ENCODE results near the gene AARS2. TPM values are rescaled to one million over a fixed set of nuclear protein-coding genes. Genes with fewer than 3 reads are reported as not detected.

The AARS2 gene
- total RNA-seq, 1 donor from 2014 or later: 10.4 TPM

DNA sequence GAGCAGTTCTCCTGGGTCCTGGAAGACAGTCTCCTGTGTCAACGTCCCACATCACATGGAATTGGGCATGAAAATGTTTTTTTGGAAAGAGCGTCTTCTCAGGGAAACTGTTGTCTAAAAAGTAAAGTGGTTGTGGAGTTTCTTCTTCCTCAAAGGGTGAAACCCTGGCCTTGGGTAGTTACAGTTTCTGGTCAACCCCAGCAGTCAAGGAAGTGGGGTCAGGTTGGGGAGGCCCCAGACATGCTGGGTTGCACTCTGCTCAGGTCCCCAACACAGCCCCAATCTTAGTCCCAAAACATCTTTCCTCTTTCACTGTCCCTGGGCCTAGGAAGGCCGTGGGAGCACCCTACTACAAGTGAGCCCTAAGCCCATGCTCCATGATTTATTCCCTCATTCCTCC, 46.8 kb downstream of the AARS2 start:
- no peak overlapping the region for H3K4me3 ChIP-seq (ENCODE audit: low read depth, low read length)
- TF ChIP-seq, protein P1, sequence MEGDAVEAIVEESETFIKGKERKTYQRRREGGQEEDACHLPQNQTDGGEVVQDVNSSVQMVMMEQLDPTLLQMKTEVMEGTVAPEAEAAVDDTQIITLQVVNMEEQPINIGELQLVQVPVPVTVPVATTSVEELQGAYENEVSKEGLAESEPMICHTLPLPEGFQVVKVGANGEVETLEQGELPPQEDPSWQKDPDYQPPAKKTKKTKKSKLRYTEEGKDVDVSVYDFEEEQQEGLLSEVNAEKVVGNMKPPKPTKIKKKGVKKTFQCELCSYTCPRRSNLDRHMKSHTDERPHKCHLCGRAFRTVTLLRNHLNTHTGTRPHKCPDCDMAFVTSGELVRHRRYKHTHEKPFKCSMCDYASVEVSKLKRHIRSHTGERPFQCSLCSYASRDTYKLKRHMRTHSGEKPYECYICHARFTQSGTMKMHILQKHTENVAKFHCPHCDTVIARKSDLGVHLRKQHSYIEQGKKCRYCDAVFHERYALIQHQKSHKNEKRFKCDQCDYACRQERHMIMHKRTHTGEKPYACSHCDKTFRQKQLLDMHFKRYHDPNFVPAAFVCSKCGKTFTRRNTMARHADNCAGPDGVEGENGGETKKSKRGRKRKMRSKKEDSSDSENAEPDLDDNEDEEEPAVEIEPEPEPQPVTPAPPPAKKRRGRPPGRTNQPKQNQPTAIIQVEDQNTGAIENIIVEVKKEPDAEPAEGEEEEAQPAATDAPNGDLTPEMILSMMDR (conservative IDR thresholded peaks at IDR 0.05; ENCODE audit: low read depth, low read length): no peak
- no peak for DNase-seq (ENCODE audit: low read depth)

DNA sequence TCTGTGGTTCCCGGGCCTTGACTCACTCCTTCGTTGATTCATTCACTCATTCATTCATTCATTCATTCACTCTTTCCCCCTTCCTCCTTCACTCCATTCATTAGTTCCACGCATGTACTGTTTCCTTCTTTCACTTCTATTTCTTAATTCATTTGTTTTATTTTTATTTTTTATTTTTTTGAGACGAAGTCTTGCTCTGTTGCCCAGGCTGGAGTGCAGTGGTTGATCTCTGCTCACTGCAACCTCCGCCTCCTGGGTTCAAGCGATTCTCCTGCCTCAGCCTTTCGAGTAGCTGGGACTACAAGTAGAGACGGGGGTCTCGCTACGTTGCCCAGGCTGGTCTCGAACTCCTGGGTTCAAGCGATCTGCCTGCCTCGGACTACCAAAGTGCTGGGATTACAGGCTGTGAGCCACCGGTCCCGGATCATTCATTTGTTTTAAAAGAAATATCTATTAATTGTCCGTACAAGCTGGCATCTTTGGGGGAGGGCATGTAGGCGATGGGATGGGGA, 47.4 kb downstream of the AARS2 start:
- no peak overlapping the region for H3K4me3 ChIP-seq (ENCODE audit: low read depth, low read length)
- DNase-seq (ENCODE audit: low read depth): peak; percentile 72
- TF ChIP-seq, protein P1 (conservative IDR thresholded peaks at IDR 0.05; ENCODE audit: low read depth, low read length): no peak

DNA sequence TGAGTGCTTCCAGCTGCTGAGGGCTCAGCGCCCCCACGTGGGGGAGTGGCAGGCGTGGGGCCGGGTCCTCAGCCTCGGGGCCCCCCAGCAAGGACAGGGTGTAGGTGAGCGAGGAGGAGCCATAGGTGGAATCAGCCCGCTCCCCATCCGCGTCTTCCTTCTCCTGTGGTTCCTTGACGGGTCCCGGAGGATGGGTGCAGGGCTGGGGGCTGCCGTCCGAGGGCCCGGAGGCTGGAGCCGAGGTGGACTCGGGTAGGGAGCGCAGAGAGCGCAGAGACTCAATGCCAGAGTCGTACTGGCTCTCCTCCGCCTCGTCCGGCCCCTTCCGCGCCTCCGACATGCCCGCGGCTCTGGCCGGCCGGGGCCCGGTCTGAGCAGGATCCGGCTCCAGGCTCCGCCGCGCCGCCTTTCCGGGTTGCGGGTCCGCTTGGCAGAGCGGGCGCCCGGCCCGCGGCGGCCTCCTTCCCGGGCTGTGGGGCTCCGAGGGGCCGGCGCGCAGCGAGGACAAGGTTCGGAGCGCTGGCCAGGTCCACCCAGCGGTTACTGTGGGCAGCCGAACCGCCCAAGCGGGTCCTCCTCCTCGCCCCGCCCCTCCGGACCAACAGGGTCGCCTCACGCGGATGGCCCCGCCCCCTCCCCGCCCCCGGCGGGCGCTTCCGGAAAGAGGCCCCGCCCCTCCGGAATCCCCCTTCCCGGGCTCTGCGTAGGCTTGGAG, 48.0 kb downstream of the AARS2 start, which contains the start of gene NFKBIE:
NFKBIE (minus strand) TSS at position 545 of the 715 bp plus-strand sequence; CDS start at position 340, 205 bp downstream.
- H3K4me3 ChIP-seq (ENCODE audit: low read depth, low read length): peak within 1 kb of the TSS; percentile 93
- no peak for DNase-seq (ENCODE audit: low read depth)
- TF ChIP-seq, protein P1 (conservative IDR thresholded peaks at IDR 0.05; ENCODE audit: low read depth, low read length): peak; percentile 33

DNA sequence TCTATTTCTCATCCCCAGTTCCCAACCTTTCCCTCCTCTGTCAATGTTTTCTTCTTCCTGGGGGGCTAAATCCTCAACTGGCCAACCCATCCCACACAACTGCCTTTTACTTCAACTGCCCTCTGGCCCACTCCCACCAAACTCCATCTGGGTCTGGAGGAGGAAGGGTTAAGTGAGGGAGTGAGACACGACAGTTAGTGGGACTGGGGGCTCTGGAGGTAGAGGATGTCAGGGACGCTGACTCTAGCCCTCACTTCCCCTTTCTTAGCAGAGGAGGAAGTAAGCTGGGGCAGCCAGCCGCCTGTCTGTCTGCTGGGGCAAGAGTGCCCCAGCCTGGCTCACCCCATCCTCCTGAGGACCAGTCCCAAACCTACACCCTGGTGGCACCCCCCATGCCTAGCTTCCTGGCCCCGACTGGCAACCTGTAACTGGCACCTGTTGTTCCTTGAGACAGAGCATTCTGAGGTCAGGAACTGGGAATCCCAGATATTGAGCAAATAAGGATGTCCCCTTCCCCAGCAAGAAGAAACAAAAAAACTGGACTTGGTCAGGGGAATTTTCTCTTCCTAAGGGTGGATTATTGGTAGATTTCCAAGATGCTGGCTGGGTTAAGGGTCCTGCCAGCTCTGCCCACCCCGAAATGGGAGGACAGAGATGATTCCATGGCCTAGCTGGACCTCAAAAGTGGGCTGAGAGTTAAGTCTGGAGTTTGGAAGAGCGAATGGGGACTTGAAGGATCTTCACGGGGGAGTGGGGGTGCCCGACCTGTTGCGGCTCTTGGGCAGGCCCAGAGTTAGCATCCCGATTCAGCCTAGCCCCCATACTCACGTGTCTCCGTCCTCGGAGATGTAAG, 48.8 kb downstream of the AARS2 start:
- H3K4me3 ChIP-seq (ENCODE audit: low read depth, low read length): peak overlapping the region; percentile 93
- no peak for DNase-seq (ENCODE audit: low read depth)
- TF ChIP-seq, protein P1 (conservative IDR thresholded peaks at IDR 0.05; ENCODE audit: low read depth, low read length): no peak

DNA sequence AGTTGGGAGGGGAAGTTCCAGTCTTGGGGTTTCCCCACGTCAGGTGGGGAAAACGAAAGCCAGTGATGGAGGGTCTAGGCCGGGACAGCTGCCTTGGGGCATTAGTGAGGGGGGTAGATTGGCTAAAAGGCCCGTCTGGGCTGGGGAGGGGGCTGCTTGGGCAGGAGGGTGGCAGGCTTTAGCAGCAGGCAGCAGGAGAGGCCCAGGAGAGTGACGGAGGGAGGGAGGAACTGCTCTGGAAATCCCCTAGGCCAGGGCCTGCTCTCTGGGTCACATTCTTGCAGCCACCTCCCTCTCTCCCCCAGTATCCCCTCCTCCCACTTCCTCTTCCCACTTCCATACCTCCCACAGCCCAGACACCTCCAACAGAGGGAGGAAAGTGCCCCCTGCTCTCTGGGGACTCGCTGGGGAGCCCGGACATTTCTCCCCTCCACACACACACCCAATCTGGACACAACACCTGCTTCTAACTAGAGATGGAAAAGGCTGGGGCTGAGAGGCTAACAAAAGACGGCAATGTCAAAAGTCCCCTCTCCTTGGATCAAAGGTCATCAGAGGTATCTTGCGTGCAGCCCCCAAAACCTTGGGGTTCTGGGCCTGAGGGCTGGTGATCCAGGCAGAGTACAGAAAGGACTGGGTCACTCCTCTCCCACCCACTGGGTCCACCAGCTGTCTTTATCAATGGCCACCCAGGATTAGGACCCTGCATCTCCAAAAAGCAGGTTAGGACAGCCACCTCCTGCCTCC, 49.6 kb downstream of the AARS2 start:
- TF ChIP-seq, protein P1 (conservative IDR thresholded peaks at IDR 0.05; ENCODE audit: low read depth, low read length): no peak
- peak; percentile 22 for DNase-seq (ENCODE audit: low read depth)
- H3K4me3 ChIP-seq (ENCODE audit: low read depth, low read length): peak overlapping the region; percentile 93

- TF ChIP-seq, protein P1 (conservative IDR thresholded peaks at IDR 0.05; ENCODE audit: low read depth, low read length): no peak
- H3K4me3 ChIP-seq (ENCODE audit: low read depth, low read length): peak overlapping the region; percentile 93
- no peak for DNase-seq (ENCODE audit: low read depth)
Measured at GRCh38 chr6:44262467-44263353, 50.4 kb downstream of the AARS2 start.
